ENCODE measurements around the gene TEKT1.

DNA sequence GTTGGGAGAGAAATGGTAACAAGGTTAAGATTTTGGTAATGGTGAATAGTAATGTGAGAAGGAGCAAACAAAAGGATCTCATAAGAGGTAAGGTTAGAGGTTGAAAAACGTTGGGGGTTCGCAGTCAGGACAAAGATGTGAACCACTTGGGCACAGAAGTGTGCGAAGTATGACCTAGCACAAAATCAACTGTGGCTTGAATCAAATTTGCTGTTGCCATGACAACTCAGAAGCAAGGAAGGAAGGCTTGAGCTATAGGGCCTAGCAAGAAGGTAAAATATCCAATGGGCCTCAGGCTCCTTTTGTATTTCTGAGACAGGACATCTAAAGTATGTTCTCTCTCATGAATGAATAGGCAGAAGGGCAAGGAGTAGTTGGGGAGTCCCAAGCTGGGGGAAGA is 24.5 kb upstream of the TEKT1 start:
- TF ChIP-seq CTCF (IDR thresholded peaks at IDR 0.05; ENCODE audit: poor library complexity, severe bottlenecking) = no peak
- no peak for TF ChIP-seq EZH2 (IDR thresholded peaks at IDR 0.05; ENCODE audit: borderline replicate concordance, insufficient read depth, low read length, poor library complexity, severe bottlenecking)
- no peak for TF ChIP-seq SMC3 (conservative IDR thresholded peaks at IDR 0.05; ENCODE audit: poor library complexity)
- TF ChIP-seq, protein P1, sequence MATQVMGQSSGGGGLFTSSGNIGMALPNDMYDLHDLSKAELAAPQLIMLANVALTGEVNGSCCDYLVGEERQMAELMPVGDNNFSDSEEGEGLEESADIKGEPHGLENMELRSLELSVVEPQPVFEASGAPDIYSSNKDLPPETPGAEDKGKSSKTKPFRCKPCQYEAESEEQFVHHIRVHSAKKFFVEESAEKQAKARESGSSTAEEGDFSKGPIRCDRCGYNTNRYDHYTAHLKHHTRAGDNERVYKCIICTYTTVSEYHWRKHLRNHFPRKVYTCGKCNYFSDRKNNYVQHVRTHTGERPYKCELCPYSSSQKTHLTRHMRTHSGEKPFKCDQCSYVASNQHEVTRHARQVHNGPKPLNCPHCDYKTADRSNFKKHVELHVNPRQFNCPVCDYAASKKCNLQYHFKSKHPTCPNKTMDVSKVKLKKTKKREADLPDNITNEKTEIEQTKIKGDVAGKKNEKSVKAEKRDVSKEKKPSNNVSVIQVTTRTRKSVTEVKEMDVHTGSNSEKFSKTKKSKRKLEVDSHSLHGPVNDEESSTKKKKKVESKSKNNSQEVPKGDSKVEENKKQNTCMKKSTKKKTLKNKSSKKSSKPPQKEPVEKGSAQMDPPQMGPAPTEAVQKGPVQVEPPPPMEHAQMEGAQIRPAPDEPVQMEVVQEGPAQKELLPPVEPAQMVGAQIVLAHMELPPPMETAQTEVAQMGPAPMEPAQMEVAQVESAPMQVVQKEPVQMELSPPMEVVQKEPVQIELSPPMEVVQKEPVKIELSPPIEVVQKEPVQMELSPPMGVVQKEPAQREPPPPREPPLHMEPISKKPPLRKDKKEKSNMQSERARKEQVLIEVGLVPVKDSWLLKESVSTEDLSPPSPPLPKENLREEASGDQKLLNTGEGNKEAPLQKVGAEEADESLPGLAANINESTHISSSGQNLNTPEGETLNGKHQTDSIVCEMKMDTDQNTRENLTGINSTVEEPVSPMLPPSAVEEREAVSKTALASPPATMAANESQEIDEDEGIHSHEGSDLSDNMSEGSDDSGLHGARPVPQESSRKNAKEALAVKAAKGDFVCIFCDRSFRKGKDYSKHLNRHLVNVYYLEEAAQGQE (IDR thresholded peaks at IDR 0.05; ENCODE audit: borderline replicate concordance) = no peak
- no peak for TF ChIP-seq POLR2AphosphoS5 (IDR thresholded peaks at IDR 0.05)
- no peak for TF ChIP-seq MXI1 (conservative IDR thresholded peaks at IDR 0.05; ENCODE audit: poor library complexity, severe bottlenecking)
